Measurements from ENCODE around the gene SLC25A13.
A peak's percentile ranks its signal among the peaks of the same experiment; 100 is the strongest.

Gene SLC25A13

GRCh38 chr7:96322847-96323461 lies 1.1 kb upstream of the SLC25A13 start:
- DNase-seq = no peak

DNA sequence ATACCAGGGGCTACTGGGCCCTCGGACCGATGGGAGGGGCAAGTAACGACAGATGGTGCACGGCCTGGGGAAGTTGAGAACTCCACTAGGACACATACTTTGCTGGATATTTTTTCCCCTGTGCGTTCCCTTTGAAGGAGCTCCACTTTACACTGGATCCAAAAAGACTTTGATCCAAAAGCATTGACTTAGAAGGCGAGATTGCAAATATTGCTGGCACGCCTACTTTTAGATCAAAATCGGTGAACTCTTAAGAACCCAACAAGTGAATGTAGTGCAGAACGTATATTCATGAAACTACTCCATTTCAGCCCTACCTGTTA lies 436 bp upstream of the SLC25A13 start:
- DNase-seq = no peak

DNA sequence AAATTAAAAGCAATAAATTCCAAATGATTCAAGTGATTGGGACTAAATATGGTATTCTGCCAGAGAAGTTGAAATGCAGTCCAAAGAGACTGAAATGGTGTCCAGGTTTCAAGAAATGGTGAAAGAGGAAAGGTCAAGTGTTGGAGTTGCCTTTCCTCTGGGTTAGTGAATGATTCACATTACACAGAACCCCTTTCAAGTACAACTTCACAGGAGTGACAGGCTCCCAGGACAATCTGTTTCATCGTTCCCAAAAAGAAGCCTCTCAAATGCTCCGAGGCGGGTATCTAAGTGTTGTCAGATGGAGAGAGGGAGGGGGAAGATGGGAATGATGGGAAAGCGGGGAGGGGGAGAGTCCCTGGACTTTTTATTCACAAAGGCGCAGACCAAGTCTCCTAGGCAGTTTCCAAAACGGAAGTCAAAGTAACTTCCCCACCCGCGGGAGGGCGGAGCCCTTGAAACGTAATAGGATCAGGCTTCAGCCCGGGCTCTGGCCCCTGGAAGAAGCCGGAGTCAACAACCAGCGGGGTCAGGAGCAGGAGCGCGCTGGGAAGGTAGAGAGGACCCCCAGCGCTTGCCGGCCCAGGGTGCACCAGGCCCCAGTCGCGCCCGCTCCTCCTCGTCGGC lies 754 bp downstream of the SLC25A13 start:
- peak; percentile 42 to 49 for DNase-seq

GRCh38 chr7:96320442-96320841 lies 1.5 kb downstream of the SLC25A13 start:
- no peak for DNase-seq

GRCh38 chr7:96319439-96319838 lies 2.5 kb downstream of the SLC25A13 start:
- DNase-seq = no peak

- DNase-seq = no peak
Measured at GRCh38 chr7:96316949-96317348, 4.9 kb downstream of the SLC25A13 start.

- DNase-seq = no peak
Measured at GRCh38 chr7:96315125-96315512, 6.8 kb downstream of the SLC25A13 start.

- no peak for DNase-seq
Measured at GRCh38 chr7:96314402-96315124, 7.3 kb downstream of the SLC25A13 start.

DNA sequence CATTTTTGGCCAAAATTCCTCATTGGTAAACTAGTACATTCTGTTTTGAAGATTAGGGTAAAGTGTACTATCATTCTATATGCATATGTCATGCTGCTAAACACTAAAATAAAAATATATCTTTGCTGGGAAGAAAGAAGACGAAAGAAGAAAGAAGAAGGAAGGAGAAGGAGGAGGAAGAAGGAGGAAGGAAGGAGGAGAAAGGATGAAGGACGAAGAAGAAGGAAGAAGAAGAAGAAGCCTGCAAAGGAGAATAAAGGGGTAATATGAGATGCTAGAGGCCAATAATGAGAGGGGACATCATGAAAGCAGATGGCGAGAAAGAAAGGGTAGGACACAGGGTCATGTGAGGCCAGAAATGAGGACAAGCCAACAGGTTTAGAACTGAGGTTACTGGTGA lies 8.0 kb downstream of the SLC25A13 start:
- no peak for DNase-seq

- no peak for DNase-seq
Measured at GRCh38 chr7:96312502-96312901, 9.4 kb downstream of the SLC25A13 start.

GRCh38 chr7:96311967-96312366 lies 9.9 kb downstream of the SLC25A13 start:
- DNase-seq = no peak

DNA sequence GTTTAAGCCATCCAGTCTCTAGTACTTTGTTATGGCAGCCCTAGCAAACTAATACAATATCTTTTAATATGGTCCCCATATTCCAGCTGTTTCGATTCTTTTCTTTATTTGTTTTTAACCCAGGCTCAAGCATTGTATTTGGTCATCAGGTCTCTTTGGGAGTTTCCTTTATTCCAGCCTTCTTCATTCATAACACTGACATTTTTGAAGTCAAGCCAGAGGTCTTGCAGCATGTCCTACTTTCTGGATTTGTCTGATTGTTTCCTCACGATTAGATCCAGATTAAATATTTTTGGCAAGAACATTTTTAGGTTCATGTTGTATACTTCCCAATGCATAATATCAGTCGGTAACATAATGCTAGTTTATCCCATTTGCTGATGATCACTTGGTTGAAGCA lies 11.8 kb downstream of the SLC25A13 start:
- no peak for DNase-seq

- DNase-seq = no peak
Measured at GRCh38 chr7:96308950-96309263, 13.0 kb downstream of the SLC25A13 start.

- no peak for DNase-seq
Measured at GRCh38 chr7:96308253-96308949, 13.5 kb downstream of the SLC25A13 start.

GRCh38 chr7:96306385-96307125 lies 15.3 kb downstream of the SLC25A13 start:
- DNase-seq = no peak

GRCh38 chr7:96305915-96306314 lies 16.0 kb downstream of the SLC25A13 start:
- DNase-seq = no peak

- DNase-seq = no peak
Measured at GRCh38 chr7:96304573-96304972, 17.3 kb downstream of the SLC25A13 start.

GRCh38 chr7:96303686-96304443 lies 18.0 kb downstream of the SLC25A13 start:
- DNase-seq = no peak

DNA sequence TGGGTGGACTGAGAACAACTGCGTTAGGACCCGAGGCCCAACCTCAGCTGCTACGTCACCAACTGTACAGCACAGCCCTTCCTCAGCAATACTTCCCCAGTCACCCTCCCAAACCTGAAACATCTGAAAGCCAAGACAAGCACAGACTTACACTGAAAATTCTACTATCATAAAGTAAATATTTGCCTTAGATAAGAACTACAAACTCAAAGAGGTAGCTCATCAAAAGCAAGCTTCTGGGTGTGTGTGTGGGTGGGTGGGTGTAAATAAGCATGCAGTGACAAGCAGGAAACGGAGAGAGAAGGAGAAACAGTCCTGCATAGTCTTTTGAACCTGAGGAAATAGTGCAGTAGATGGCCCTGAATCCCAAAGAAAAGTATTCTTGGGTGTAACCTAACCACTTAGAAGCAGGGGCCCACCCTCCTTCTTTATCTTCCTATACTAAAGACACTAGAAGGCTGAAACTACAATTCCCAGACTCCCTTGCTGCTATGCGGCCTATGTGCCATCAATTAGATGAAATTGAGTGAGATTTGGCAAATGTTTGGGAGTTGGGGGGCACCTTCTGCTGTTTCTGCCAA lies 18.7 kb downstream of the SLC25A13 start:
- no peak for DNase-seq

DNA sequence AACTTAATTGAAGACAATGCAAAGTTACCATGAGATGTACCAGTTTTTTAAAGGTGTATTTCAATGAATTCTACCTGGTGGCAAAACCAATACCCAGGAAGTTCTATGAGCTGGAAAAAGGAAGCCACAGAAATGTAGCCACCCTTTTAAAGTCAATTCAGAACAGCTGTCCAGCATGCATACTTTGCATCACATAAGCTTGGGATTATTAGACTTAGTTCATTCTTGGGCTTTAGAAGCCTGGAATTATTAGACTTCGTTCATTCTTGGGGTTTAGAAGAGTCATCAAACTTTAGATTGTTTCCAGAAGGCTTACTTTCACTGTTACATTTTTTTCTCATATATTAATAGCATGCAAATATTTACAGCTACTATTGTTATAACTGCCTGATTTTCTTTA lies 20.9 kb downstream of the SLC25A13 start:
- no peak for DNase-seq

DNA sequence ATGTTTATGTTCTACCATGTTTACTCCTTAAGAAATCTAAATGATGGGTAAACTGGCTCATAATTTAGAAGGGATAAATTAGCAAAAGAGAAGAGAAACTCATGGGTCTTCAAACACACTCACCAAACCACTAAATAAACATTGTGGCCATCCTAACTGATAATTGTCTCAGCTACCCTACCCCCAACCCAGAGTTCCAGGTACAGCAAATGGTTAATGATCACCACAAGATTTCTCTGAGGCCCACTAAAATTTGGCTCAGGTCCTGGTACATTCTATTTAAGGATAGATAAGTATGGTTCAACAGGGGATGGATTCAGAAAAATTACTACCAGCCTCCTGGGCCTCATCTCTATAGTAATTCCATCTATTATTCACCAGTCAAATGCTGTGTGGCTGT lies 21.4 kb downstream of the SLC25A13 start:
- no peak for DNase-seq

- DNase-seq = no peak
Measured at GRCh38 chr7:96299496-96299895, 22.4 kb downstream of the SLC25A13 start.

All from stimulated activated CD4-positive, alpha-beta T cell treated with anti-CD3 and anti-CD28 coated beads, Interleukin-4, amount 100 ng/mL, for 4 hours (primary cell).